GM18511 (cell line): ENCODE data around the gene PIAS1.
A peak's percentile ranks its signal among the peaks of the same experiment; 100 is the strongest.
"Not testable (repeated sequence)": the region's sequence is repeated elsewhere in the genome, so short reads cannot be mapped to it uniquely, and the experiment has no call there.

Experiments used
- ATAC-seq: cut with Tn5 transposase; IDR thresholded peaks from one replicate; pipeline ENCODE4 v1.9.1; 2021; ENCODE audit warnings: mild to moderate bottlenecking, moderate library complexity; ENCODE audit not compliant: unreplicated experiment

The PIAS1 gene

DNA sequence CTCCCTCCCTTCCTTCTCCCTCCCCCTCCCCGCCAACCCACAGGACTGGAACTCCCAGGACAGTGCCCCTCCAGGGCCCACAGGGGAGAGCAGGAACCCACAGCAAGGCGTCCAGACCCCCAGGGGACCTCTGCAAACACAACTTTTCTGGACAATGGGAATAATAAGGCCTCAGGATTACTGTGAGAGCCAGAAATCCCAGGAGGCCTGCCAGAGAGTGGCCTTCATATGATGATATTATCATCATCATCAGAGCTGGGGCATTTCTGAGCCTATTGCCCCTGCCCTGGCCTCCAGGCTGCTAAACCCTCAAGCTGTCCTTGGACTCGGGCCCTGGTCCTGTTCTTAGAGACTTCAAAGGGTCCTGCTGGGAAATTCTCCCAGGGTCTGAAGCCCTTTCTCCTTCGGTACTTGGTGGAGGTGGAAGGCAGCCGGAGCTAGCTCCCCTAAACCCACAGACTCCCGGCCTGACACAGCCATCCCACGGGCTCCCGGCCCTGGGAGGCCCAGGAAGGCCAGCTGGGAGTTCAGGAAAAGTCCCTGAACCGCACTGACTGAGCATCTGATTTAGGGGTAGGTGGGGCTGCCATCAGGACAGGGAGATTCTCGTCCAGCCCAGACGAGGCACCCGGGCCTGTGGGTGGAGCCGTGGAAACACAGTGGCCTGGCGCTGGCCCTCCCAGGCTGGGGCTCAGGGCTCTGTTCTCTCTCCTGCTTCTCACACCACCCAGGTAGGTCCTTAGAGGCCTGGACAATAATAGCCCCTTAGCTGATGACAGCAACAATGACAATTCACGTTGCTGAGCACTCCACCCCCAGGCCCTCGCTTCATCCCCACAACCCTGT, 146.1 kb downstream of the PIAS1 start:
- ATAC-seq, result no peak

DNA sequence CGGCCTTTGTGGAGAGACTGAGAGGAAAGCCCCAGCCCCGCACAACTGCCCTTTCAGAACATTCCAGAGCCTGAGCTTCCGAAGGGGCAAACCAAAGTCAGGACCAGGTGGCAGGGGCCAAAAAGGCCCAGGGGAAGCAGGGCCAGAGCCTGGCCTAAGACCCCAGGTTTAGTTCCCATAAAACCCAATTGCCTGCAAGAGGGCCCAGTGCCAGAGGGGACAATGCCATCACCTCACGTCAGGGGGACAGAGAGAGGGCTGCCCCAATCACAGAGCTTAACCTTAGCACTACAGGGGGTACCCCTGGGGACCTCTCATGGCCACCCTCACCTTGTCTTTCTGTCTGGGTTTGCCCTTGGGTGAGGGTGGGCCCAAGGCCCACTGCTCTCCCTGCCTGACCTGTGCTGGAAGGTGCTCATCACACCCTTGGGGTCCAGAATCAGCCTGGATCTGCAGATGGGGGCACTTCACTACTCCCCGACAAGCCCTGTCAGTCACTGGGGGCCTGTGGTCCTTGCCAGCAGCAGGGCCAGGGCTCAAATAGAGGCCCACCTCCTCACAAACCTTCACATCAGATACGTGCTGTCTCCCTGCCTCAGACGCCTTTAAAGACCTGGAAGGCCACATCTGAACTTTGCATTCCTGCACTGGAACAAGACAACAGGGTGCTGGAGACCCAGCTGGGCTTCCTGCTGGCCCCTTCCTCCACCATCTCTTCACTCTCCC, 147.2 kb downstream of the PIAS1 start:
- ATAC-seq, result no peak

DNA sequence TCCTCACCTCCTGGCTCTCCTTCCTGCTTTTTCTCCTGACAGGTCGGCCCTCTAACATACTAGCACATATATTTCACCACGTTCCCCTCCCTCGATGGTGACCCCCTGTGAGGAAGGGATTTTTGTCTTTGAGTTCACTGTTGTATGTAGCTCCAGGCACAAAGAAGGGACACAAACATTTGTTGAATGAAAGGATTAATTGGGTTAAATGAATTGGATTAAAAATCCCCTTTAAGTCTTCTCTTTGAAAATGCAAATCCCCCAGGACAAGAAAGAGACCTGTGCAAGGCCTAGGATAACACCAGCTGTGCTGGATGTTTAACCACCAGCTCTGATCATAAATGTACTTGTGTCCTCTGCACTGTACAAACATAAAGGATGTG, 147.8 kb downstream of the PIAS1 start:
- ATAC-seq, result no peak

DNA sequence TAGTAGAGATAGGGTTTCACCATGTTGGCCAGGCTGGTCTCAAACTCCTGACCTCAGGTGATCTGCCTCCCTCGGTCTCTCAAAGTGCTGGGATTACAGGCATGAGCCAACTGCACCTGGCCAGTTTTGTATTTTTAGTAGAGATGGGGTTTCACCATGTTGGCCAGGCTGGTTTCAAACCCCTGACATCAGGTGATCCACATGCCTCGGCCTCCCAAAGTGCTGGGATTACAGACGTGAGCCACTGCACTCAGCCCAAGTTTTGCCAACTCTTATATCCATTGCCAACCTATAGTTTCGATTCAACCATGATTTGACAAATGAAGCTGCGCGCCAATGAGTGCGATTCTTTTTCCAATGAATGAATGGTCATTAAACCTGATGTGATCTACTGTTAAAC, 148.9 kb downstream of the PIAS1 start:
- not testable (repeated sequence) for ATAC-seq

DNA sequence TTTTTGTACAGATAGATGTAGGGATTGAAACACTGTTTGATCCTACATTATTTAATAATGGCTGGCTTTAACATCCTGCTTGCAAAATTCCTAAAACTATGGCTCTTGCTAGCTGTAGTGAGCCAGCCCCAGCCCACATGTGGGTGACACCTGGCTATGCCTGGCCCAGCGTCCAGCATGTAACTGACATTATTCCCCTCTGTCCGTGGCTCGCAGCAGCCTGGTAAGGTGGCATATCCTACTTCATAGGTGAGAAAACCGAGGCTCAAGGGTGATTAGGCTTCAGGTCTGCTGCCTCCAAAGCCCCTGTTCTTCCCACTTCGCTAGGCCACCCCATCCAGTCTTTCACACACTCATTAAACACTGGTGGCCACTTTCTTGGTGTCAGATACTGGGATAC, 149.4 kb downstream of the PIAS1 start:
- ATAC-seq, result no peak

DNA sequence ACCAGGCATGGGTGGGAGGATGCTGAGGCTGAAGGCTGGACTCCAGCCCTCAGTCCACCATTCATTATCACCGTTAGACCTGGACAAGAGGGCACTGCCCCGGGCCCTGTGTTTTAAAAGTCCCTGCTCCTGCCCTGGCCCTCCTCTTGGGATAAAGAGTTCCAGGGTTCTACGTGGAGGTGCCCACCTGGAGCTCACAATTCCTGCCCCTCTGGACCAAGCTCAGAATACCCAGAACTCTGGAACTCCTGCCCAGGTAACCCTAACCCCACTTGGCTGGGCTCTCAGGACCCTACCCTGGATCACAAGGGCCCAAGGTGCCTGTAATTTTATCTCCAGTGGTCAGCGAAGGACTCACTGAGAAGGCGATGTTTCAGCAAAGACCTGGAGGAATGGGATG, 149.8 kb downstream of the PIAS1 start:
- no peak for ATAC-seq

DNA sequence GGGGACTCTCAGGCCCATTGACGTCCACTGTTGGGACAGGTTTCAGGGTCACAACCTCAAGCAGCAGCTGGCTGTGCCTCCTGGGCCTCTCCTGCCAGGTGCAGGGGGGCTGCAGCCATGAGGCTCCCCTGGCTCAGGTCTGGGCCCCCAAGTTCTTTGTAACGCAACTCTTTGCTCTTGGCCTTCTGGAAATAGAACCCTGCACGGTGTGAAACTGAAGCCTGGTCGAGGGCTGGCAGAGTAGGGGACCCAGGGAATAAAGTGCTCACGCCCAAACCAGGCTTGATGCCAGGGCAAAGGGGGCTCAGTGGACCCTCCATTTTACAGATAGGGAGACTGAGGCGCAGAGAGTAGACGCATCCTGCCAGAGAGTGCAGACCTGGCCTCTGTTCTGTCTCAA, 150.2 kb downstream of the PIAS1 start:
- ATAC-seq, result no peak

DNA sequence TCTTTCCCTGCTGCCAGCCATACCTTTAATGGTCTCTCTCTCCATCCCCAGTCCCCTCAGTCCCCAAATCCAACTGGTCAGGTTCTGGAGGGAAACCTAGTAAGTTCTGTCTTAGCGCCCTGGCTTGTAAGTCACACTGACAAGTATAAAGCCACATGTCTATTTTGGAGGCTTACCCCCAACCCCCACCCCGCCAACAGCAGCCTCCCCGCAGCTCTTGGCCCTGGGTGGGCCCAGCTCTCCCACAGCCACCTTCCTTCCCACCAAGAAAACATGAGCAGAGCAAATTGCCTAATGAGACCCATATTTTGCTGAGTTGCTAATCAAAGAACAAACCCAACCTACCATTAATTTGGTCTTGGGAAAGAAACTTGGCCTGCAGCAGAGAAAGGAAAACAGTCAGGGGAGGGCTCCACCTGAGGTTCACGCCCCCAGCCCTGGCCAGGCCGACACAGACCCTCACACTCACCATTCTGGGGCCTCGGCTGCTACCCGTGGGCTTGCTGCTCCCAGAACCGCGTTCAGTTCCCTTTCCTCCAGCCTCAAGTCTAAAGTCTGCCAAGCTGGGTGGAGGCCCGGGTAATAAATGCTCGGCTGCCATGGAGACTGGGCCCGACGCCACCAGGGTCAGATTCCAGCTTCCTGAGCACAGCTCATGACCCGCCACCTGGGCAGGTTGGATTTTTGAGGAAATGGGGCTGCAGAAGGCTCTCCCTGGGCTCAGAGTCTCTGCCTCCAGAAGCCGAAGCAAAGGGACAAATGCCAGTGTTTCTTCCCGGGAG, 150.9 kb downstream of the PIAS1 start, which contains the start of gene CALML4:
CALML4 (minus strand) TSS at position 557 of the 782 bp plus-strand sequence; CDS start at position 472, 85 bp downstream.
- ATAC-seq, result no peak

DNA sequence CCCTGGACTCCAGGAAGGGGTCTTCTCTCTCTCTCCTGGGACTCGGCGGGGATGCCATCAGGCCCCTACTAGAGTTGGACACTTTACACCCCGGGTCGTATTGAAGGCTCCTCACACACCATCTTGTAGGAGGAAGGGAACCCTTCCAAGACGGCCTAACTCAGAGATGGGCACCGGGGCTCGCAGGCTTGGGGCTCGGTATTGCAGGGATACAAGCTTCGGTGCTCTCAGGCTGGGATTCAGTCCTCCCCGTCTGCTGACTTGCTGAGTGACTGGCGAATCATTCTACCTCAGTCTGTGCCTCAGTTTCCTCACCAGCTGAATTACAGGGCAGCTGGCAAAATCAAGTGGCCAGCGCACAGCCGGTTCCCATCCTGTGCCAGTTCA, 151.4 kb downstream of the PIAS1 start:
- ATAC-seq, result no peak

DNA sequence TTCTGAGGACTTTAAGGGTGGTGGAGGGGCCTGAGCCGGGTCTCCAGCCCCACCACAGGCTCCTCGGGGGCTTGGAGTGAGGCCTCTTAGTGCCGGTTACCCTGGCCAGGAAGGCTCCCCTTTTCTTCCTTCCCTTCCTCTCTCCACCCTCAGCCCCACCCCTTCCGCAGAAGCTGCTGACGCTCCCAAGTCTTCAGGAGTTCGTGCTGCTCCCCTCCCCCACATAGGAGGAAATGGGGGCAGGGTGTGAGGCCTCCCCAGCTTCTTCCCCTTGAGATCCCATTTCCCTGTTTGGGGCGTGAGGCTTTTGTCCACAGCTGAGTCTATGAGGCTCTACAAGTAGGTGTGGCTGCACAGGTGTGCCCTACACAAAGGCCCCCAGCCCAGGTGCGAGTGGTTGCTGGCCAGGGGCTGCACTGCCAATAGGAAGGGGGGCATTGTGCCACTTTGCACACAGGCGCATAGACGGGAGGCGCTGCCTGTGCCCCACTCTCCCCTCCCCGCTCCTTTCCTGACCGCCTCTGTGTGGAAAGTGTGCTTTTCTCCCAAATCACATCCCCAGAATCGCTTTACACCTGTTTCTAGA, 151.9 kb downstream of the PIAS1 start:
- no peak for ATAC-seq

DNA sequence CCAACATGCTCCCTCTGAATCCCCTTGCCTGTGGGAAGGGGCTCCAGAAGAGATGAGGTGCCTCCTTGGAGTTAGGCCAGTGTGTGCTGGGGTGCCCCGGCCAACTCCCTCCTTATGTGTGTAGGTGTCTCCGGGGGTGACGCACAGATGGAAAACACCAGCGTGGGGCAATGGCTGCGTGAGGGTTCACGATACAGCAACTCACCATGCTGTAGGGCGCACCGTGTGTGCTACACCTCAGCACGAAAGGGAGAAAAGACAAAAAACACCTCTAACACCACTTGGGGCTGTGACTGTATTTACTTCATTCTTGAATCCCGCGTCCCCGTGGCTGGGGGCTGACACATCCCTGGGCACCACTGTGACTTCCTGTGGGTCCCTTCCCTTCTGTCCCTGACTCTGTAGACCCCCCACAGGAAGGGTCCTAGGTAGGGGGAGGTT, 152.6 kb downstream of the PIAS1 start:
- no peak for ATAC-seq

DNA sequence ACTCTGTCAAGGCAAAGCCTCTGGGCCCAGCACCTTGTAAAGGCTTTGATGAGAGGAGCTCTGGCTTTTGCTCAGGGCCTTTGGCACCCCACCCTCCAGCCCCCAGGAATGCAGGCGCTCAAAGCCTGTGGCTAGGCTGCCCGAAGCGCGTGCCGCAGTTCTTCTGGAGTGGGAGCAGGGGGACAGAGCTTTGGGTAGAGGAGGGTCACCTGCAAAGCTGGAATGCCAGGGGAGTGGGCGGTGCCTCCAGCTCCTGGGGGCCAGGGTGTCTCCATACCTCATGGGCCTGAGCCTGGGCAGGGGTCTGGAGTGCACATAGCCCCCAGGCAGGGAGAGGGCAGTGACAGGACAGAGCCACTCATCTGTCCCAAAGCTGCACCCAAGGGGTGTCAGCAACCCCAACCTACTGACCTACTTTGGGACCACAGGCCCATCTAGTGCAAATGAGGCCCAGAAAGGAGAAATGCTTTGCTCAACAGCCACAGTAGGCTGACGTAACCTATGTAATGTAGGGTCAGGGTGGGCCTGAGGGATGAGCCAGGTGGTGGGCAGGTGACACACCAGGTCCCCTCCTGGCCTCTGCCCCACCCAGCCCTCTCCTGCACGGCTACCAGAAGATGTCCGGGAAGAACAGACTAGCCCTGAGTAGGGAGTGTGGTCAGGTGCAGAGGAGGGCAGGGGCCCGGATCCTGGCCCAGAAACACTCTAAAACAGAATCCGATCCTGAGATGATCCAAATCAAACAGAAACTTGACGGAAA, 153.2 kb downstream of the PIAS1 start:
- no peak for ATAC-seq

DNA sequence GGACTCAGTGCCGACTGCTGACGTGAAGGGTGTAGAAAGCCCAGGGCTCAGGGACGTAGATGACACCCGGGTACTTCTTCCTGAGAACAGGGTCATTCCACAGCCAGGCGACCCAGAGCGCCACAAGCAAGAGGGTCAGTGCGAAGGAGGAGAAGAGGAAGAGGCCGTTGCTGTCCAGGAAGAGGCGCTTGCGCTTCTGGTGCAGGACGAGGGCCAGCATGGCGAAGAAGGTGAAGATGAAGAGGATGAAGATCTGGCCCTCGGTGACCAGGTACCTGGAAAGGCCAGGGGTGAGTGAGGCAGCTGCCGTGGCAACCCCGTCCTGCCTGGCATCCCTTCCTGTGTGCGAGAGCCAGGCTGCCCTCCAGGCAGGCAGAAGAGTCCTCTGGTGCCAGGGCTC, 154.0 kb downstream of the PIAS1 start:
- no peak for ATAC-seq

DNA sequence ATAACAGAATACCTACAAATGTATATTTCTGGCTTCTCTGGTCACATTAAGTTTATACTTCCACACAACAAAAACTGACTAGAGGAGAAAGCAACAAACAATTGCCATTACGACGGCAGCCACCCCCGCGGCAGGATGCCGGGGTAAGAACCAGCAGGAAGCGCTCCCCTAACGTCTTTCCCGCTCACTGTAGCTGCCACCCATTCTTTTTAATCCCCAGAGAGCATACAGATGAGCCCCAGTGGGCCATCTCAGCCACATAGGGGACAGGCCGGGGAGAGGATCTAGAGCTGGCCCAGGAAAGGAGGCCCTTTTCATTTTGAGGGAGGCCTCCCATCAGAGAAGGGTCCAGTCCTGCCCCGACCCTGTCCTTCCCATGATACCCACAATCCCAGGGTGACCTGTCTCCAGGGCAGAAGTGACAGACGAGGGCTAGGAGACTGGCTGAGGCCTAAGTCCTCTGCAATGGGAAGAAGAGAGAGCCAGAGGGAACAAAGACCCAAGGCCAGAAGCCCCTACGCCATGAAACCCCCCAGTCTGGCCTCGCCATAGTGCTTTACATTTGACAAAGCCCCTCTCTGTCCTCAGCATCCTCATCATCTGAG, 154.6 kb downstream of the PIAS1 start:
- no peak for ATAC-seq

DNA sequence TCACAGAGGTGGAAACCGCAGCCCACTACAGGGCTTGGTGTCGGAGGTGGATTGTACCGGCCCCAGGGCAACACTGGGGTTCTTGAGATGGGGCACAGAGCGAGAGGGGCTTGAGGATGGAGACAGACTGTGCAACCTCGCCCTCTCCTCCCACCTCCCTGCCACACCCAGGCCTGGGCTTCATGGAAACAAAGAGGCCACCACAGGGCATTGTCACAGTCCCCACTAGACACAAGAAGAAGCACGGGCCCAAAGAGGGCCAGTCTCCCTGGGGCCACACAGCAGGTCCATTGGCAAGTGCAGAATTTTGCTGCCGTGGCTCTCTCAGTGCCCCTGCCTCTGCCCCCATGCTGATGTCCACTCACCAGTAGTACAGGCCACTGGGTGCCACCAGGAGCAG, 155.2 kb downstream of the PIAS1 start:
- no peak for ATAC-seq

DNA sequence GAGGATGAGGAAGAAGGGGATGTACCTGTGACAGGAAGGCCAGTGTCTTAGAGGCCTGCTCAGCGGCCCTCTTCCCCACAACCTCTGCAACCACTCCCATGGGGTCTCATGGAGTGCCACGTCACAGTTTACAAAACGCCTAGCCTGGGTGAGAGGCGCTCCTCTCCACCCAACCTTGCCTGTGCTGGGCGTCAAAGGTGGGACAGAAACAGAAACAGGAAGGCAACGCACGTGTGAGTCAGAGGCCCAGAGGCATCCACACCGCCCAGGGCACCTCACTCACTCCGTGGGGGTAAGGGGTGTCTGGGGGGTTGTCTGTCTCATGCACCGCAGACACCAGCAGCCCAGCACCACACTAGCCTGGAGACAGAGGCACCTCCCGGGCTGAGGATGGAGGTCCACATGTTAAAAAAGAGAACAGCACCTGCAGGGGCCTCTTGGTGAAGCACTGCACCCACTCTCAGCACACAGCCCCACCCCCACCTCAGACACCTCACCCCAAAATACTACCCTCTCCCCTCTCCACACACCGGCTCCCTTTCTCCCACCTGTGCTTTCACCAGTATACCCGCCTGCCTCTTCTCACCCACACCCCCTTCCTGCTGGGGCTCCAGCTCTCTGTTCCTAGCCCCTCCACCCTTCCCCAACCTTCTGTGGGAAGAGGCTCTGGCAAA, 155.8 kb downstream of the PIAS1 start:
- peak; percentile 67 for ATAC-seq

DNA sequence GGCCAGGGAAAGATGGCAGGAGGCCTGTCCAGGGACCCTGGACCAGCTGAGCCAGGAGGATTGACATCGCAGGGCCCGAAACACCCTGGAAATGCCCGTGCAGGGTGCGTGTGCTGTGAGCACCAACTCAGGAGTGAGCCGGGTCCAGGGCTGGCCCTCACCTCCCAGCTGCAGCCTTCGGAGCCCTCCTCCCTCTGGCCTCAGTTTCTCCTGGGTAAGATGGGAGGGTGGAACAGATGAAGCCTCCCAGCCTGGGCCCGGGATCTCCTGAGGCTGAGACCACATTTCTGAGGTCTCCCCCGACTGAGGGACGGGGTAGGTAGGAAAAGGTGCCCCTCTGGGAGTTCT, 156.3 kb downstream of the PIAS1 start:
- no peak for ATAC-seq

DNA sequence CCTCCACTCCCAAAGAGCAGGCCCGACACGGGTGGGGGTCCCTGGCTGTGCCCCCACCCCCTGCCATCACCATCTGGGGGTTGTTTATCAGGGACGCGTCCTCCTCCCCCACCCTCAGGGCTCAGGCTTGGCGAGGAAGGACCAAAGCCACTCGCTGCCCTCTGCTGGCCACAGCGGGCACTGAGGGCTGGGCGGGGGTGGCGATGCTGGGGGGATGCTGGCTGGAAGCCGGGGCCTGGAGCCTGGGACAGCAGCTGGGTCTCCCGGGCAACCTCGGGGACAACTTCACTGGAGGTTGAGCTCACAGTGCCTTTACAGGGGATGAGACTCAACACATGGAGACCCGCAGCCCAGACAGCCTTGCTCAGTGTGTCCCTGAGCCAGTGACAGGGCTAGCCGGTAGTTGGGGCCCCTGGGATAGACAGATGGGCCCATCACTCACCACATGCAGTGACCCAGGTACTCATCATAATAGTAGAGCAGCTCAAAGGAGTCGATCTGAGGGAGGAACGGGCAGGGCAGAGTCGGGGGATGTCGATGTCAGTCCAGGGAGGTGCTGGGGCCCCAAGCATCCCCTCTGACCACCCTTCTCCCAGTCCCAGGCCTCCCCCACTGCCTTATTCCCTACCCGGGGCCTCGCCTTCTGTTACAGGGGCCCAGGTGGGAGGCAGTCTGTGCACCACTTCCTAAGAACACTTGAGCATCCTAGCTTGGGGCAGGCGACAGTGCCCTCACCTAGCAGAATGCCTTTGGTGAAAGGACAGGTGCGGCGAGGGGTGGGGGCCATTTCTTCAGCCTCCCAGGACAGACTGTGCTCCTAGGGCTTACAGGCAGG, 156.9 kb downstream of the PIAS1 start:
- no peak for ATAC-seq
